ENCODE data around the gene FRMD4A.

Gene FRMD4A

GRCh38 chr10:14162629-14163344, 167.9 kb downstream of the FRMD4A start:
- no peak for DNase-seq (ENCODE audit: extremely low spot score)
- ChIA-PET CTCF (no interaction called here), POLR2A (no interaction called here)
- no peak for TF ChIP-seq FOXM1 (IDR thresholded peaks at IDR 0.05; ENCODE audit: borderline replicate concordance)
- TF ChIP-seq TARDBP (IDR thresholded peaks at IDR 0.05), result no peak
- no peak for TF ChIP-seq FOXK2 (IDR thresholded peaks at IDR 0.05)
- no peak for TF ChIP-seq ZNF384 (IDR thresholded peaks at IDR 0.05)
- TF ChIP-seq NFRKB (IDR thresholded peaks at IDR 0.05), result no peak
- TF ChIP-seq PKNOX1 (IDR thresholded peaks at IDR 0.05), result no peak
- no peak for TF ChIP-seq ARNT (IDR thresholded peaks at IDR 0.05)

- ChIA-PET CTCF (no interaction called here), POLR2A (no interaction called here)
Observed at GRCh38 chr10:14162061-14162460, 168.7 kb downstream of the FRMD4A start.

DNA sequence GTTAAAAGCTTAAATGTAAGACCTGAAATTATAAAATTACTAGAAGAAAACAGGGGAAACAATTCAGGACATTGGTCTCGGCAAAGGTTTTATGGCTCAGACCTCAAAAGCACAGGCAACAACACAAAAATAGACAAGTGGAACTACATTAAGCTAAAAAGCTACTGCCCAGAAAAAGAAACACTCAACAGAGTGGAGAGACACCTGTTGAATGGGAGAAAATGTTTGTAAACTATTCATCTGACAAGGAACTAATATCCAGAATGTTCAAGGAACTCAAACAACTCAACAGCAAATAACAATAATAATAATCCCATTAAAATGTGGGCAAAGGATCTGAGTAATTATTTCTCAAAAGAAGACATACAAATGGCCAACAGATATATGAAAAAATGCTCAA, 170.4 kb downstream of the FRMD4A start:
- TF ChIP-seq L3MBTL2 (conservative IDR thresholded peaks at IDR 0.05) (no peak), NFRKB (IDR thresholded peaks at IDR 0.05) (no peak), SP1 (IDR thresholded peaks at IDR 0.05) (no peak)
- CTCF ChIA-PET, result no interaction called here
- POLR2A ChIA-PET, result no interaction called here
- no peak for DNase-seq (ENCODE audit: extremely low spot score)

More at GRCh38 chr10:14162061-14162460, 168.7 kb downstream of the FRMD4A start:
- no peak for TF ChIP-seq SP1 (IDR thresholded peaks at IDR 0.05)
- no peak for TF ChIP-seq FOXM1 (IDR thresholded peaks at IDR 0.05; ENCODE audit: borderline replicate concordance)
- no peak for TF ChIP-seq FOXA1 (IDR thresholded peaks at IDR 0.05)
- TF ChIP-seq LEF1 (IDR thresholded peaks at IDR 0.05; ENCODE audit: borderline replicate concordance), result no peak
- no peak for DNase-seq (ENCODE audit: extremely low spot score)

- CTCF ChIA-PET, result no interaction called here
- POLR2A ChIA-PET, result no interaction called here
- TF ChIP-seq ELF4 (IDR thresholded peaks at IDR 0.05) (no peak), L3MBTL2 (conservative IDR thresholded peaks at IDR 0.05) (no peak), BHLHE40 (IDR thresholded peaks at IDR 0.05; ENCODE audit: borderline replicate concordance) (no peak), CTBP1 (IDR thresholded peaks at IDR 0.05; ENCODE audit: borderline replicate concordance) (no peak)
- DNase-seq (ENCODE audit: extremely low spot score), result no peak
Observed at GRCh38 chr10:14158575-14158974, 172.1 kb downstream of the FRMD4A start.

DNA sequence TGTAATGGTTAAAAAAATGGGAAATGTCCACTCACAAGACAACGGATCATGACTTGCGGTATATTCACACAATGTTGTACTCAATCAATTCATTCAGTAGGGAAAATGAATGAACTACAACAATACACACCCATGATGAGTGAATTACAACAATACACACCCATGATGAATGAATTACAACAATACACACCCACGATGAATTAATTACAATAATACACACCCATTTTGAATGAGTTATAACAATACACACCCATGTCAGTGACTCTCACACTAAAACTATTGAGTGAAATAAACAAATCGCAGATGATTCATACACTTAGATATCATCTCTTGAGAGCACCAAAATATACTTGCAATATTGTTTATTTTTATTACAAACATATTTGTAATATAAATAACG, 174.6 kb downstream of the FRMD4A start:
- ChIA-PET POLR2A (no interaction called here), CTCF (no interaction called here)
- TF ChIP-seq NFRKB (IDR thresholded peaks at IDR 0.05) (no peak), BHLHE40 (IDR thresholded peaks at IDR 0.05; ENCODE audit: borderline replicate concordance) (no peak), FOXK2 (IDR thresholded peaks at IDR 0.05) (no peak), ARNT (IDR thresholded peaks at IDR 0.05) (no peak), ZNF384 (IDR thresholded peaks at IDR 0.05) (no peak), CTBP1 (IDR thresholded peaks at IDR 0.05; ENCODE audit: borderline replicate concordance) (no peak), ELF4 (IDR thresholded peaks at IDR 0.05) (no peak), PKNOX1 (IDR thresholded peaks at IDR 0.05) (no peak), LEF1 (IDR thresholded peaks at IDR 0.05; ENCODE audit: borderline replicate concordance) (no peak), SP1 (IDR thresholded peaks at IDR 0.05) (no peak)
- DNase-seq (ENCODE audit: extremely low spot score), result no peak

- DNase-seq (ENCODE audit: extremely low spot score), result no peak
- POLR2A ChIA-PET, result no interaction called here
- no peak for TF ChIP-seq ELF4 (IDR thresholded peaks at IDR 0.05)
- TF ChIP-seq ZNF384 (IDR thresholded peaks at IDR 0.05), result no peak
- TF ChIP-seq ARNT (IDR thresholded peaks at IDR 0.05), result no peak
- no peak for TF ChIP-seq CTBP1 (IDR thresholded peaks at IDR 0.05; ENCODE audit: borderline replicate concordance)
- TF ChIP-seq L3MBTL2 (conservative IDR thresholded peaks at IDR 0.05), result no peak
- CTCF ChIA-PET, result no interaction called here
Observed at GRCh38 chr10:14153570-14154055, 177.1 kb downstream of the FRMD4A start.

DNA sequence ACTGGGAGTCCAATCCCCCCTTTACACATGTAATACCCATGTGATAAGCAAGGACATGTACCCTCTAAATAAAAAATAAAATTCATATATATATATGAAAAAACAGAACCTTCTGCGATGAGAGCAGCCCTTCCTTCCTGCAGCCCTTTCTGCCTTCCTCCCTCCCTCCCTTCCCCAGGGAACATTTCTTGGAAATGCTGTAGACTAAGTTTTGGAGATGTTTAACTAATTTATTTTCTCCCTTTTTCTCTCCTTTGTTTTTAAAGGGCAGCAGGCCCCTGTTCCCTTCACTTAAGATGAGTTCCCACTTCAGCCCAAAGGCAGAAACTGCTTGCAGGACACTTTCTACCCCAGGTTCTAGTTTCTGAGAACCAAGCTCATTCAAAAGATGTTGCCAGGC, 179.2 kb downstream of the FRMD4A start:
- TF ChIP-seq HDGF (IDR thresholded peaks at IDR 0.05; ENCODE audit: borderline replicate concordance) (no peak), BHLHE40 (IDR thresholded peaks at IDR 0.05; ENCODE audit: borderline replicate concordance) (no peak), ELF4 (IDR thresholded peaks at IDR 0.05) (no peak), FOXA1 (IDR thresholded peaks at IDR 0.05) (no peak), PKNOX1 (IDR thresholded peaks at IDR 0.05) (no peak), LEF1 (IDR thresholded peaks at IDR 0.05; ENCODE audit: borderline replicate concordance) (no peak), L3MBTL2 (conservative IDR thresholded peaks at IDR 0.05) (no peak), ARNT (IDR thresholded peaks at IDR 0.05) (no peak), FOXK2 (IDR thresholded peaks at IDR 0.05) (no peak), CTBP1 (IDR thresholded peaks at IDR 0.05; ENCODE audit: borderline replicate concordance) (no peak), SUZ12 (IDR thresholded peaks at IDR 0.05) (no peak), SP1 (IDR thresholded peaks at IDR 0.05) (no peak), FOXM1 (IDR thresholded peaks at IDR 0.05; ENCODE audit: borderline replicate concordance) (no peak), NFRKB (IDR thresholded peaks at IDR 0.05) (no peak), ZNF384 (IDR thresholded peaks at IDR 0.05) (no peak), TARDBP (IDR thresholded peaks at IDR 0.05) (no peak)
- CTCF ChIA-PET, result no interaction called here
- POLR2A ChIA-PET, result no interaction called here
- no peak for DNase-seq (ENCODE audit: extremely low spot score)
